Measurements from ENCODE around the gene DHX9.

DHX9 gene

DNA sequence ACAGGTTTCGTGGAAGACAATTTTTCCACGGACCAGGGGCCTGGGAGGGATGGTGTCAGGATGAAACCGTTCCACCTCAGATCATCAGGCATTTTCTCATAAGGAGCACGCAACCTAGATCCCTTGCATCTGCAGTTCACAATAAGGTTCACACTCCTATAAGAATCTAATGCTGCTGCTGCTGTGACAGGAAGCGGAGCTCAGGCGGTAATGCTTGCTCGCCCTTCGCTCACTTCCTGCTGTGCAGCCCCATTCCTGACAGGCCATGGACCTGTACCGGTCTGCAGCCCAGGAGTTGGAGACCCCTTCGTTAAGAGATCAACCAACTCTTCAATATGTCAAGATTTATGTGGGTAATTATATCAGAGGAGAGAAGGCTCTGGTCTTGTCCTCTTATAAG, 3.3 kb upstream of the DHX9 start:
- DNase-seq (ENCODE audit: low read depth in 1 of 2, low spot score in 1 of 2) = no peak

DNA sequence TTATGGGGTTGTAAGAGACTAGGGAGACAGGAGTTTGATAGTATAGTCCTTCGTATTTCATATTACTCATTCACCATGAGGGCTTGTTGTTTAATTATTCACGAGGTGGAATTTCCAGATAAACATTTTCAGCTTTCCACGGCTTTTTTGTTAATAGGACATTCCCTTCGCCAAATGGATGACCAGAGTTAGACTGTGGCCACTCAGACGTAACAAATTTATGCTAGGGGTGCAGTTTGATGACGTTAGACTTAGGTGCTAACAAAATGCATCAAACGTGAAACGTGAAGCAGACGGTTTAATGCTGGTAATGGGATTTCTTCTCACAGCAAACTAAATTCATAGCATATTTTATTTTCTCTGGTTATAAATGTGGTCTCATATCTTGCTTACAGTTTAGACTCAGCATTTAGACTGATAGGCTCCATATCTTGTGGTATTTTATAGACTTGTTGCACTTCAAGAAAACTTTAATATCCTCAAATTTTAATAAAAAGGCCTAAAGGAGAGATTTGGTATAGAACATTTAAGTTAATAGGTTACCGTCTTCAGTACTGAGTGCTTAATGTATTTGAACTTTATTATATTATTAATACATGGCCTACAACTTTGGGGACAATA, 2.3 kb downstream of the DHX9 start:
- no peak for DNase-seq (ENCODE audit: low read depth in 1 of 2, low spot score in 1 of 2)

DNA sequence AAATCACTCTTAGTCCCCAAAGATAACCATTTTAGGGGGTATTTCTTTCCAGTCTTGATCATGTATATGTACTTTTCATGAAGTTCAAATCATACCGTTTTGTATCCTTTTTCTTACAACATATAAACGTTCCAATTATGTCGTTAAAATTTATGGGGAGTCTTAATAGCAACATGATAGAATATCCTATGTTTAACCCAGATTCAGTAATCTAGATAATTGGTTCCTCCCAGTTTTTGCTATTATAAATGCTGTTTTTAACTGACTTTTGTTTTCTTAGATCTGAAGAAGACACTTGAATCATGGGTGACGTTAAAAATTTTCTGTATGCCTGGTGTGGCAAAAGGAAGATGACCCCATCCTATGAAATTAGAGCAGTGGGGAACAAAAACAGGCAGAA, 3.1 kb downstream of the DHX9 start:
- DNase-seq (ENCODE audit: low read depth in 1 of 2, low spot score in 1 of 2) = no peak

DNA sequence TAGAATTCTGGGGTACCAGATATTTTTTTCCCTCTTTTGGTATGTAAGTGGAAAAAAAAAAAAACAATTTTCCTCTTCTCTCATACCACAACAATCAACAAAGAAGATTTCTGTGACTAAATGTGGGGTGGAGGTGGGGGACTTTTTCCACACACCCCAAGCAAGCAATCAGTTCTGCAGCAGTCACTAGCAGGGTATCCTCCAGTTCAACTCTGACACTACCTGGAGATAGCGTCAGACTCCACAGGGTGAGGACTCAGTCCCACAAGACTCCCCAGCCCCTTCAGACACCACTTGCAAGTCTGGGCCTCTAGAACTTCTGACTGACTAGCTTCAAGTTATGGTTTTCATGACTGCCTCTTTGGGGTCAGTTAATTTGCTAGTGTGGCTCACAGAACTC, 6.2 kb downstream of the DHX9 start:
- no peak for DNase-seq (ENCODE audit: low read depth in 1 of 2, low spot score in 1 of 2)

DNA sequence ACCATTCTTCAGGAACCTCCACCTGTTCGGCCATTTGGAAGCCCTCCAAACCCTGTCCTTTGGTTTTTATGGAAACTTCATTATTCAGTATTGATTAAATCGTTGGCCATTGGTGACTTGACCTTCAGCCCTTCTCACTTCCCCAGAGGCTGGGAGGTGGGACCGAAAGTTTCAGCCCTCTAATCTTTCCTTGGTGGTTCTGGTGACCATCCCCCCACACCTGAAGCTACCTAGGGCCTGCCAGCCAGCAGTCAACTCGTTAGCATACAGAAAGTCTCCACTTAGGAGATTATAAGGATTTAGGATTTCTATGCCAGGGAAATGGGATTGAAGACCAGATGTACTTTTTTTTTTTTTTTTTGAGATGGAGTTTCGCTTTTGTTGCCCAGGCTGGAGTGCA, 6.7 kb downstream of the DHX9 start:
- DNase-seq (ENCODE audit: low read depth in 1 of 2, low spot score in 1 of 2) = no peak

DNA sequence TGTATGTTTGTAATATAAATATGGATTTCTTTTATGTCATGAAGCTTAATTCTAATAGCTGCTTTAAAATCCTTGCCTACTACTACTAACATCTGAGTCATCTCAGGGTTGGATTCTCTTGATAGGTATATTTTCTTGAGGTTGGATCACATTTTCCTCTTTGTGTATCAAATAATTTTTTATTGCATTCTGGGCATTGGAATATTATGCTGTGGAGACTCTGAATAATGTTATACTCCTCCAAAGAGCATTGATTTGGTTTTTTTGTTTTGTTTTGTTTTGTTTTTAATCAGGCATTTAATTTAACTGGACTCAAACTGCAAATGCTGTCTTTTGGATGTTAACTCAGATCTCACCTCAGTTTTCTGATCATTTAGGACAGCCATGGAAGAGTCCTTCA, 8.0 kb downstream of the DHX9 start:
- DNase-seq (ENCODE audit: low read depth in 1 of 2, low spot score in 1 of 2) = no peak

DNA sequence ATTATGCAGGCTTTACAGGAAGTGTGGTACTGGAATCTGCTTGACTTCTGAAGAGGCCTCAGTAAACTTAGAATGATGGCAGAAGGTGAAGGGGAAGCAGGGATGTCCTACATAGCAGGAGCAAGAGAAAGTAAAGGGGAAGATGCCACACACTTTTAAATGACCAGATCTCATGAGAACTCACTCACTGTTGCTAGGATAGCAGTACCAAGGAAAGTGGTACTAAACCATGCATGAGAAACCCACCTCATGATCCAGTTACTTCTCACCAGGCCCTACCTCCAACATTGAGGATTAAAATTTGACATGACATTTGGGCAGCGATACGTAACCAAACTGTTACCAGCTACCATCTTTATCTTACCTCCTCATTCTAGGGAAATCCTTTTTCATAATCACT, 9.6 kb downstream of the DHX9 start:
- DNase-seq (ENCODE audit: low read depth in 1 of 2, low spot score in 1 of 2) = no peak

DNA sequence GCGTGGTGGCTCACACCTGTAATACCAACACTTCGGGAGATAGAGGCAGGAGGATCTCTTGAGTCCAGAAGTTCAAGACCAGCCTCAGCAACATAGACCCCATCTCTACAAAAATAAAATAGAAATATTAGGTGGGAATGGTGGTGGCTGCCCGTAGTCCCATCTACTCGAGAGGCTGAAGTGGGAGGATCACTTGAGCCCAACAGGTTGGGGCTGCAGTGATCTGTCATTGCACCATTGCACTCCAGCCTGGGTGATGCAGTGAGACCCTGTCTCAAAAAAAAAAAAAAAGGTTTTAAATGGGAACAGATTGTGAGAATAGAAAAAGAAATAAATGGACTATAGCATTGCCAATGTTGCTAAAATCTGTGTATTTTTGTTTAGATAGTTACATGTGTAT, 11.2 kb downstream of the DHX9 start:
- no peak for DNase-seq (ENCODE audit: low read depth in 1 of 2, low spot score in 1 of 2)

DNA sequence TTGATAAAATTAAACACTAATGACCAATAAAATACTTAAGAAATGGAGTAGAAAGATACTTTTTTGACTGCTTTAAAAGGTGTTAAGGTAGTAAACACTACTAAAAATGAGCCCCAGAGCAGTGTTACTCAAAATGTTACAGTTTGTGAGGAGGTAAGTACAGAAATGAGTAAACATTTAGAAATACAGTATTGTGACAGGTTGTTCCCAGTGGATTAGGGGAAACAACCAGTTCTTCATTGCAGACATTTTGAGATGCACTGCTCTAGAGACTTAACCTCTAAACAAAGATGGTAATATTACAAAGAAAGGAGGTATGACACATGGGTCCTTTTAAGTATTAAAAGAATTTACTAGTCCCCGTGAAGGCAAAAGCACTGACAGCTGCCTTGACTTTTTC, 12.7 kb downstream of the DHX9 start:
- no peak for DNase-seq (ENCODE audit: low read depth in 1 of 2, low spot score in 1 of 2)

DNA sequence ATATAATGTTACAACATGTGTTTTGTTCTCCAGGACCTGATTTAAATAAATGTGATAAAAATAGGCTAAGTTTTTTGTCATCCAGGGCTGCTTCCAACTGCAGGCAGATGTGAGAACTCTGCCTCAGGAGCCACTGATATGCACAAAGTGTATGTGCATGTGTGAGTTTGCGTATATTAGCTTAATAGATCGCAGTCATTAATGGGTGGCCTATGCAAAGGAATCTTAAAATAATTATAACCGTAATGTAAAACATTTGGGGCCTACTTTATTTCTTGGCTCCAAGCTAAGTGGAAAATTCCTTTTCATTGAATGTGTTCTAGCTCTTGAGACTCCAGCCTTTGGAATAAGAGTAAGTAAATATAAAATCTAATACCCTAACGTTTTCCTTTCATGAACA, 16.8 kb downstream of the DHX9 start:
- no peak for DNase-seq (ENCODE audit: low read depth in 1 of 2, low spot score in 1 of 2)

DNA sequence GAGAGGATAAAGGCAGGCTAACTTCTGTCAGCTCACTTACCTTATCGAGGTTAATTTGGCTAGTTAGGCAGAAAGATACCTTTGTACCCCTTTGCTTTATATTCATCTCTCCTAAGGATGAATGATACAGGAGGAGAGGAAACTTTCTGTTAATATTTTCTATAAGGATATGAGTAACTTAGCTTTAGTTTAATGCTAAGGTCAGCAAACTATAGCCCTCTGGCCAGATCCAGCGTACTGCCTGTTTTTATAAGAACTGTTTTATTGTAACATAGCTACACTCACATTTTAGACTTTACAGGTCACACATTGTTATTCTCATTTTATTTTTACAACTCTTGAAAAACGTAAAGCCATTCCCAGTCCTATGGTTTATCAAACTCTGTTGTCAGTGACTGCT, 18.1 kb downstream of the DHX9 start:
- DNase-seq (ENCODE audit: low read depth in 1 of 2, low spot score in 1 of 2) = no peak

DNA sequence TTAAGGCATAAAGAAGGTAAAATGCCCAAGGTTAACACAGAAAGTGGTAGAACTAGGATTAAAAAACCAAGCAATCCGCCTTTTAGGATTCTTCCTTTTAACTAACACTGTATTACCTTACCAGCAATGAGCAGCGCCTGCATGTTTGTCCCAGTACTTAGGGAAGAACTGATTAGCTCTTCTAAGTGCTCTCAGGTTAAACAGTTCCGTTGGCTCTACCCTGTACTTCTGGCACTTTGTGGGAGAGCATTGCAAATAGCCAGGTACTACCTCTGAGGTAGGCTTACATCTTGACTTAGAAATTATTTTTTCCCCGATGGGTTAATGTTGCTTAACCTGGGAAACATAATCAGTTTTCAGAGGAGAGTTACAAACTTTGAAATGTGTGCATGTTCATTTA, 21.5 kb downstream of the DHX9 start:
- no peak for DNase-seq (ENCODE audit: low read depth in 1 of 2, low spot score in 1 of 2)

DNA sequence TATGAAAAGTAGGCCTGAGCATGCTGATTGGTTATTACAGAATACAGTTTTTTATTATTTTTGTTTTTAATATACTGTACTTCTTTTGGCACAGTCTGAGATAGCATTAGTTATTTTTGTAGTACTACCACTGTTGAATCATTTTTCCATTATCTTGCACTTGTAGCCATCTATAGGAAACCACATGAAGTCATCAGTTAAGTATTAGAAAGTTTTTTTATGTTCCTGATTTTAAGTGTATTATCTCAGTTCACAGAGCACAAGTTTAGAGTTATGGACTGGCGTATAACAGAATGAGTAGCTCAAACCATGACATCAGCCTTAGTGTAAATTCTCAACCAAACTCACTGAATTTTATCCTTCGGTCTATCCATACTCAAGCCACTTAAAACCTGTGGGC, 22.8 kb downstream of the DHX9 start:
- DNase-seq (ENCODE audit: low read depth in 1 of 2, low spot score in 1 of 2) = no peak

DNA sequence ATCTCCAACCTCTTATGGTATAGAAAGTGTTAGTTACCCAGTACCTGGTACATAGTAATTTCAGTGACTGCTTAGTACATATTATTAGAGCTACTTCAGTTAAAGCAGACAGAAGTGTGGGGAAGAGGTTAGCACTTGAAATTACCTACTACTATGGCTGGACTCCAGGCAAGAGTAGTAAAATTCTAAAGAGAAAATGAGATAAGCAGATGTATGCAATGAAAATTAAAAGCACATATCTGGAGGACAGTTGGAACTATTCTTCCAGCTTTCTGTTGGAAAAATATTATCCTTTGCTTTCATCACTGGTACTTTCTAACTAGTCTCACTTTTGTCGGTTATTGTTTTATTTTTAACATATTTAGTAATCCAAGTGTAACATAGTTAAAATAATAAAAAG, 23.7 kb downstream of the DHX9 start:
- DNase-seq (ENCODE audit: low read depth in 1 of 2, low spot score in 1 of 2) = no peak

DNA sequence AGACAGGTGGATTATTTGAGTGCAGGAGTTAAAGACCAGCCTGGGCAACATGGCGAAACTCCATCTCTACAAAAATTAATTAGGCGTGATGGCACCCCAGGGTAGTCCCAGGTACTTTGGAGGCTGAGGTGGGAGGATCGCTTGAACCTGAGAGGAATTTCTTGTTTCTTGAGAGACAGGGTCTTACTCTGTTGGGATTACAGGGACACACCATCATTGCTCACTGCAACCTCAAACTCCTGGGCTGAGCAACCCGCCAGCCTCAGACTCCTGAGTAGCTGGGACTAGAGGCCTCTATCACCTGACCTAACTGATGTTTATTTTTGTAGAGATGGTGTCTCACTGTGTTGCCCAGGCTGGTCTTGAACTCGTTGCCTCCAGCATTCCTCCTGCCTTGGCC, 24.8 kb downstream of the DHX9 start:
- DNase-seq (ENCODE audit: low read depth in 1 of 2, low spot score in 1 of 2) = no peak

DNA sequence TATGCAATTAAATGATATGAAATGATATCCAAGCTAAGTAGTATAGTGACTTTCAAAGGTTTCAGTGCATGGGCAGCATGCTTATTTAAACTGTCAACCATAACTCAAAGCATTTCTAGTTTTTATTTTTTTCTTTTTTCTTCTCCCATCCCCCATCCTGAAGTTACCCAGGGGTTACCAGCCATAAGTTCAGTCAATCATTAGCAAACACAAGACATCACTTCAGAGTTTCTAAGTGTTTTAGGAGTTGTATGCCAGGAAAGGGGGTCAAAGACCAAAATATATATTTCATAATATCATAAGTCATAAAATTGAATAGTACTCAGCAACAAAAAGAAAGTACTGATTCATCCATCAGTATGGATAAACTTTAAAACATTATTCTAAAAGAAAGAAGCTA, 28.7 kb downstream of the DHX9 start:
- DNase-seq (ENCODE audit: low read depth in 1 of 2, low spot score in 1 of 2) = no peak

DNA sequence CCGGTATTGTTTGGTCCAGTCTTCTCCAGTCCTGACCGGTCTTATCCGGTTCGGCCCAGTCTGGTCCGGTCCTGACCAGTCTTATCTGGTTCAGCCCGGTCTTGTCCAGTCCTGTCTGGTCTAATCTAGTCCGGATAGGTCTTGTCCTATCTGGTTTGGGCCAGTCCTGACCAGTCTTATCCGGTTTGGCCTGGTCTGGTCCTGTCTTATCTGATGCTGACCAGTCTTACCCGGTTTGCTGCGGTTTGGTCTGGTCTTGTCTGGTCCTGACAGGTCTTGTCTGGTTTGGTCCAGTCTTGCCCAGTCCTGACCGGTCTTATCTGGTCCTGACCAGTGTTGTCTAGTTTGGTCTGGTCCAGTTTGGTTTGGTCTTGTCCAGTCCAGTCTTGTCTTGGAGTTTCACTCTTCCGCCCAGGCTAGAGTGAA, 30.1 kb downstream of the DHX9 start:
- no peak for DNase-seq (ENCODE audit: low read depth in 1 of 2, low spot score in 1 of 2)

DNA sequence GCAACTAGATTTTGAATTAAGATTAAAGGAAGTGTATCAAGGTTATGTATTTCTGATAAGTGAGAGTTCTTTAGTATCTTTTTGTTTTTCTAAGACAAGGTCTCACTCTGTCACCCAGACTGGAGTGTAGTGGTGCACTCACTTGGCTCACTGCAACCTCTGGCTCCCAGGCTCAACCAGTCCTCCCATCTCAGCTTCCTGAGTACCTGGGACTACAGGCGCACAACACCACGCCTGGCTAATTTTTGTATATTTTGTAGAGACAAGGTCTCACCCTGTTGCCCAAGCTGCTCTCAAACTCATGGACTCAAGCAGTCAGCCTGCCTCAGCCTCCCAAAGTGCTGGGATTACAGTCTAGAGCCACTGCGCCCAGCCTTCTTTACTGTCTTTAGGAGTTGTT, 33.7 kb downstream of the DHX9 start:
- DNase-seq (ENCODE audit: low read depth in 1 of 2, low spot score in 1 of 2) = no peak

DNA sequence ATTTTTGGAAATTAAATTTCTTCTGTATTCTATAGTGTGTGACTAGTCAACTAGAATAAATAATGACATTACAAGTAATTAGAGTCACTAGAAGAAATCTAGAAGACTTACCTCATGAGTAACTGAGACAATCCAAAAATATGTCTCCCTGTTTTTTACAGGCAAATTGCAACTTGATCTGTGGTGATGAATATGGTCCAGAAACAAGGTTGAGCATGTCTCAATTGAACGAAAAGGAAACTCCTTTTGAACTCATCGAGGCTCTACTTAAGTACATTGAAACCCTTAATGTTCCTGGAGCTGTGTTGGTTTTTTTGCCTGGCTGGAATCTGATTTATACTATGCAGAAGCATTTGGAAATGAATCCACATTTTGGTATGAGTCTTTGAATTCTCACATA, 36.7 kb downstream of the DHX9 start:
- DNase-seq (ENCODE audit: low read depth in 1 of 2, low spot score in 1 of 2) = no peak

DNA sequence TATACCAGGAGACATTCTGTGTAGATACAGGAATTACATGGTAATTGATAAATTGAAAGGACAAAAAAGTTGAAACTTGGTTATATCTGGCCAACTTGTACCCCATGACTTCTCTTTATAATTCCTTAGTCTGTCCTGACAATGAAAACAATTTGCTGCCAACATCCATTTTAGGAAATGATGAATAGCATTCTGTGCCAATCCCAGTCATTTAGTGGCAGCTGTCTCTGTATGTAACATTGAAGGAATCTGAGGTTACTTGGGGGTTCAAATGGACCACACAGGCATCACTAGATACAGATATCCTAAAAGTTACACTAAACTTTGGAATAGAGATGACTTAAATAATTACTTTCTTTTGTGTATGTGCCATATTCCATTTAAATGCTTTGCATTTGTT, 38.2 kb downstream of the DHX9 start:
- DNase-seq (ENCODE audit: low read depth in 1 of 2, low spot score in 1 of 2) = no peak

DNA sequence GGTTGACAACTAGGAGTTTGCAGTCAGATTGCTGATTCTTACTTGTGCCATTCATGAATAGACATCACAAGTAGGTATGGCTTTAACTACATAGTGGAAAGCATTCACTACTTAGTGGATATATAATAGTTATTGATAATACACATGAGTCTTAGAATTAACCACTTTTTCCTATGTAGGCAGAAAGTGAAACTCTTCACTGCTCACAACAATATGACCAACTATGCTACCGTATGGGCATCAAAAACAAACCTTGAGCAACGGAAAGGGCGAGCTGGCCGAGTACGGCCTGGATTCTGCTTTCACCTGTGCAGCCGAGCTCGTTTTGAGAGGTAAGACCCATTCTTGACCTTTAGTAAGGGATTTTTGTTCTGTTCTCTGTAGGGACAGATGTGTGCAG, 38.7 kb downstream of the DHX9 start:
- no peak for DNase-seq (ENCODE audit: low read depth in 1 of 2, low spot score in 1 of 2)

DNA sequence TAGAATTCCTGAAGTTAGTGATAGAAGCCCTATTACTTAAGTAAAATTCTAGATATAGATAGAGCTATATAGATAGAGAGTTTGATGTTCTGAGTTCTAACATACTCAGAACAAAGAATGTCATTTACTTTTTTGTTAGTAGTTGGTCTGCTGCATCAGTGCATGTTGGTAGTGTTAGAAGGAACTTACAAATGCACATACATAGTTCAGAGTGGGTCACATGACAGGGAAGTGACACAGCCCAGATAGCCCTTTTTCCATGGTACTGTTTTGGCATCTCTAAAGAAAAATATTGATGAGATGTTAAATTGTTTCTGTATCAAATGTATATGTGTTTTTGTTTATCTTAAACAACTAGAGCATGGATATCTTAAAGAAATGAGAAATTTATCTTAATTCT, 45.7 kb downstream of the DHX9 start:
- DNase-seq (ENCODE audit: low read depth in 1 of 2, low spot score in 1 of 2) = no peak

DNA sequence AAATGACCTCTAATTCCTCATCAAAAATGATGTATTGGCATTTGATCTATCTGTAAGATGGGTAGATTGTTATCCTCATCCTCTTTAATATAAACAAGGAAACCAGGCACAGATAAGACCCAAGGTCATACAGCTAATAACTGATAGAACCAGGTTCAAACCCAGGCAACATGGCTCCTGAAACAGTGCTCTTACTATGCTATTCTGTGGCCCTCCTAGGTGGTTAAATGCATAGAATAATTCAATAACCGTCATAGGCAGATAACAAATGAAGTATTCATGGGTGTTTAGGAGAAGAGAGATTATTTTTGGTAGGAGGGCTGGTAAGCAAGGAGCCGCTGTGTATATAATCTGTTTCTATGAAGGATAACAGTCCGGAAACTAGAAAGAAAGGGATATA, 46.4 kb downstream of the DHX9 start:
- no peak for DNase-seq (ENCODE audit: low read depth in 1 of 2, low spot score in 1 of 2)

DNA sequence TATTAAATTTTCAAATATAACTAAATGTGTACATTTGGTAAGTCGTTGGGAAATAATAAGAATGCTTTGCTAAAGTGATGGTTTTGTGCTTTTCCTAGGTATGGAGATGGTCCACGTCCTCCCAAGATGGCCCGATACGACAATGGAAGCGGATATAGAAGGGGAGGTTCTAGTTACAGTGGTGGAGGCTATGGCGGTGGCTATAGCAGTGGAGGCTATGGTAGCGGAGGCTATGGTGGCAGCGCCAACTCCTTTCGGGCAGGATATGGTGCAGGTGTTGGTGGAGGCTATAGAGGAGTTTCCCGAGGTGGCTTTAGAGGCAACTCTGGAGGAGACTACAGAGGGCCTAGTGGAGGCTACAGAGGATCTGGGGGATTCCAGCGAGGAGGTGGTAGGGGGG, 47.8 kb downstream of the DHX9 start:
- no peak for DNase-seq (ENCODE audit: low read depth in 1 of 2, low spot score in 1 of 2)

Data from stimulated activated CD4-positive, alpha-beta T cell treated with anti-CD3 and anti-CD28 coated beads, Interleukin-15, amount 100 ng/mL, for 1 hour (primary cell).